Effector memory CD8-positive, alpha-beta T cell (primary cell): ENCODE measurements around the gene FRMD8.

Experiments
- ATAC-seq: fragments of 150-1000 bp; cut with Tn5 transposase; replicated peaks from 2 replicates; pipeline ENCODE4 v1.10.0; 2021; ENCODE audit warnings: mild to moderate bottlenecking, moderate library complexity
- DNase-seq, 3 experiments: peaks; one replicate each; pipeline ENCODE4 v3.0.0; 2021
- H3K27ac Mint-ChIP-seq, 2 donors: one replicate each; pipeline ENCODE4 v1.8.0; 2022; ENCODE audit warnings: mild to moderate bottlenecking in 2 of 2, mixed read lengths in 2 of 2, moderate library complexity in 2 of 2
- H3K27me3 Mint-ChIP-seq, 2 donors: one replicate each; pipeline ENCODE4 v1.8.0; 2022; ENCODE audit warnings: mixed read lengths in 2 of 2
- H3K36me3 Mint-ChIP-seq: one replicate; pipeline ENCODE4 v1.8.0; 2022; ENCODE audit warnings: mild to moderate bottlenecking, moderate library complexity, mixed read lengths; ENCODE audit not compliant: insufficient read depth
- H3K4me1 Mint-ChIP-seq, 2 donors: one replicate each; pipeline ENCODE4 v1.8.0; 2022; ENCODE audit warnings: low read depth in 2 of 2, mixed read lengths in 2 of 2
- H3K4me3 Mint-ChIP-seq, 2 donors: one replicate each; pipeline ENCODE4 v1.8.0; 2022; ENCODE audit warnings: mild to moderate bottlenecking in 2 of 2, mixed read lengths in 2 of 2, moderate library complexity in 2 of 2
- H3K9me3 Mint-ChIP-seq, 2 donors: one replicate each; pipeline ENCODE4 v1.8.0; 2022; ENCODE audit warnings: mixed read lengths in 2 of 2

Gene FRMD8

GRCh38 chr11:65390996-65391395, 4.6 kb downstream of the FRMD8 start:
- DNase-seq (no peak), ATAC-seq (no peak)
- Mint-ChIP-seq H3K27ac (peak overlapping the region; percentile 71 to 76), H3K9me3 (no peaks in the 10 kb centered on the region), H3K4me3 (no peak overlapping the region), H3K4me1 (peaks cover 38 to 46% of the 10 kb centered on the region in 2 donors), H3K36me3 (peaks cover 16% of the 10 kb centered on the region), H3K27me3 (no peaks in the 10 kb centered on the region)

GRCh38 chr11:65392186-65392829, 5.9 kb downstream of the FRMD8 start:
- no peak for DNase-seq
- Mint-ChIP-seq H3K27ac (peak overlapping the region; percentile 52 to 78), H3K36me3 (peaks cover 14% of the 10 kb centered on the region)

GRCh38 chr11:65392899-65393298, 6.5 kb downstream of the FRMD8 start:
- Mint-ChIP-seq H3K4me1 (peaks cover 25 to 41% of the 10 kb centered on the region in 2 donors), H3K27me3 (no peaks in the 10 kb centered on the region), H3K36me3 (peaks cover 20% of the 10 kb centered on the region), H3K4me3 (no peak overlapping the region), H3K9me3 (no peaks in the 10 kb centered on the region), H3K27ac (peak overlapping the region; percentile 52 to 78)
- DNase-seq (no peak), ATAC-seq (no peak)

More at GRCh38 chr11:65392186-65392829, 5.9 kb downstream of the FRMD8 start:
- H3K4me1 Mint-ChIP-seq: peaks cover 28 to 43% of the 10 kb centered on the region in 2 donors
- ATAC-seq: no peak
- H3K9me3 Mint-ChIP-seq: no peaks in the 10 kb centered on the region
- no peak overlapping the region for H3K4me3 Mint-ChIP-seq
- no peaks in the 10 kb centered on the region for H3K27me3 Mint-ChIP-seq

- peaks cover 18 to 39% of the 10 kb centered on the region in 2 donors for H3K4me1 Mint-ChIP-seq
- ATAC-seq: no peak
- peaks cover 23% of the 10 kb centered on the region for H3K36me3 Mint-ChIP-seq
- H3K4me3 Mint-ChIP-seq: no peak overlapping the region
- no peaks in the 10 kb centered on the region for H3K9me3 Mint-ChIP-seq
- no peak overlapping the region for H3K27ac Mint-ChIP-seq
- H3K27me3 Mint-ChIP-seq: no peaks in the 10 kb centered on the region
- no peak for DNase-seq
Measured at GRCh38 chr11:65393513-65394079, 7.2 kb downstream of the FRMD8 start.

- H3K36me3 Mint-ChIP-seq: peaks cover 23% of the 10 kb centered on the region
- H3K27ac Mint-ChIP-seq: no peak overlapping the region
- H3K9me3 Mint-ChIP-seq: no peaks in the 10 kb centered on the region
- no peaks in the 10 kb centered on the region for H3K27me3 Mint-ChIP-seq
- peaks cover 13 to 34% of the 10 kb centered on the region in 2 donors for H3K4me1 Mint-ChIP-seq
- ATAC-seq (no peak), DNase-seq (no peak)
- no peak overlapping the region for H3K4me3 Mint-ChIP-seq
Measured at GRCh38 chr11:65394125-65394536, 7.7 kb downstream of the FRMD8 start.

- H3K27ac Mint-ChIP-seq: peak overlapping the region in 1 of 2 donors; percentile 74
- peaks cover 20% of the 10 kb centered on the region for H3K36me3 Mint-ChIP-seq
- DNase-seq: no peak
- no peak for ATAC-seq
- no peaks in the 10 kb centered on the region for H3K9me3 Mint-ChIP-seq
- no peak overlapping the region for H3K4me3 Mint-ChIP-seq
- peaks cover 7 to 26% of the 10 kb centered on the region in 2 donors for H3K4me1 Mint-ChIP-seq
- no peaks in the 10 kb centered on the region for H3K27me3 Mint-ChIP-seq
Measured at GRCh38 chr11:65395961-65396530, 9.6 kb downstream of the FRMD8 start.

GRCh38 chr11:65396769-65397745, 10.6 kb downstream of the FRMD8 start:
- Mint-ChIP-seq H3K36me3 (peaks cover 27% of the 10 kb centered on the region), H3K4me3 (no peak overlapping the region), H3K4me1 (peaks cover 7 to 20% of the 10 kb centered on the region in 2 donors), H3K9me3 (no peaks in the 10 kb centered on the region), H3K27me3 (no peaks in the 10 kb centered on the region), H3K27ac (peak overlapping the region in 1 of 2 donors; percentile 74)
- DNase-seq (no peak), ATAC-seq (no peak)

- no peak for DNase-seq
- peaks cover 36% of the 10 kb centered on the region for H3K36me3 Mint-ChIP-seq
- H3K4me3 Mint-ChIP-seq: no peak overlapping the region
- H3K4me1 Mint-ChIP-seq: peaks cover 6 to 14% of the 10 kb centered on the region in 2 donors
- peak overlapping the region in 1 of 2 donors; percentile 9 for H3K27ac Mint-ChIP-seq
- no peak for ATAC-seq
- no peaks in the 10 kb centered on the region for H3K27me3 Mint-ChIP-seq
- no peaks in the 10 kb centered on the region for H3K9me3 Mint-ChIP-seq
Measured at GRCh38 chr11:65398362-65398910, 12.0 kb downstream of the FRMD8 start.

GRCh38 chr11:65399249-65399648, 12.8 kb downstream of the FRMD8 start:
- ATAC-seq (no peak), DNase-seq (no peak)
- Mint-ChIP-seq H3K27me3 (no peaks in the 10 kb centered on the region), H3K36me3 (peaks cover 36% of the 10 kb centered on the region), H3K27ac (no peak overlapping the region), H3K9me3 (no peaks in the 10 kb centered on the region), H3K4me1 (peaks cover 6 to 14% of the 10 kb centered on the region in 2 donors), H3K4me3 (no peak overlapping the region)

GRCh38 chr11:65399845-65400244, 13.4 kb downstream of the FRMD8 start:
- Mint-ChIP-seq H3K36me3 (peaks cover 36% of the 10 kb centered on the region), H3K9me3 (no peaks in the 10 kb centered on the region), H3K27me3 (no peaks in the 10 kb centered on the region), H3K27ac (no peak overlapping the region), H3K4me1 (peaks cover 6 to 14% of the 10 kb centered on the region in 2 donors), H3K4me3 (no peak overlapping the region)
- ATAC-seq (no peak), DNase-seq (no peak)

- Mint-ChIP-seq H3K4me1 (peaks cover 6 to 14% of the 10 kb centered on the region in 2 donors), H3K4me3 (no peak overlapping the region), H3K27me3 (no peaks in the 10 kb centered on the region), H3K27ac (peak overlapping the region in 1 of 2 donors; percentile 90), H3K36me3 (peaks cover 42% of the 10 kb centered on the region), H3K9me3 (no peaks in the 10 kb centered on the region)
- no peak for ATAC-seq
- DNase-seq: no peak
Measured at GRCh38 chr11:65400307-65401072, 14.1 kb downstream of the FRMD8 start.

GRCh38 chr11:65401073-65401802, 14.8 kb downstream of the FRMD8 start:
- H3K27ac Mint-ChIP-seq: peak overlapping the region; percentile 36 to 90

More at GRCh38 chr11:65401073-65401802, 14.8 kb downstream of the FRMD8 start:
- no peaks in the 10 kb centered on the region for H3K27me3 Mint-ChIP-seq
- H3K4me1 Mint-ChIP-seq: peaks cover 6 to 14% of the 10 kb centered on the region in 2 donors
- no peak overlapping the region for H3K4me3 Mint-ChIP-seq
- H3K36me3 Mint-ChIP-seq: peaks cover 46% of the 10 kb centered on the region
- H3K9me3 Mint-ChIP-seq: no peaks in the 10 kb centered on the region
- DNase-seq (no peak), ATAC-seq (no peak)
